ENCODE results near the gene KLK14.

KLK14 gene

GRCh38 chr19:51089786-51090185 lies 7.1 kb upstream of the KLK14 start:
- DNase-seq (ENCODE audit: extremely low read depth in 1 of 2, low read depth in 1 of 2), result no peak

- no peak for DNase-seq (ENCODE audit: extremely low read depth in 1 of 2, low read depth in 1 of 2)
Observed at GRCh38 chr19:51086153-51086850, 3.6 kb upstream of the KLK14 start.

- no peak for DNase-seq (ENCODE audit: extremely low read depth in 1 of 2, low read depth in 1 of 2)
Observed at GRCh38 chr19:51084505-51084904, 1.8 kb upstream of the KLK14 start.

- no peak for DNase-seq (ENCODE audit: extremely low read depth in 1 of 2, low read depth in 1 of 2)
Observed at GRCh38 chr19:51083783-51084182, 1.1 kb upstream of the KLK14 start.

- no peak for DNase-seq (ENCODE audit: extremely low read depth in 1 of 2, low read depth in 1 of 2)
Observed at GRCh38 chr19:51083181-51083580, 494 bp upstream of the KLK14 start.

GRCh38 chr19:51081476-51081875 lies 1.2 kb downstream of the KLK14 start:
- no peak for DNase-seq (ENCODE audit: extremely low read depth in 1 of 2, low read depth in 1 of 2)

- DNase-seq (ENCODE audit: extremely low read depth in 1 of 2, low read depth in 1 of 2), result no peak
Observed at GRCh38 chr19:51079481-51080110, 3.1 kb downstream of the KLK14 start.

GRCh38 chr19:51078731-51079130 lies 4.0 kb downstream of the KLK14 start:
- no peak for DNase-seq (ENCODE audit: extremely low read depth in 1 of 2, low read depth in 1 of 2)

- no peak for DNase-seq (ENCODE audit: extremely low read depth in 1 of 2, low read depth in 1 of 2)
Observed at GRCh38 chr19:51078104-51078503, 4.6 kb downstream of the KLK14 start.

GRCh38 chr19:51076631-51077213 lies 6.0 kb downstream of the KLK14 start:
- no peak for DNase-seq (ENCODE audit: extremely low read depth in 1 of 2, low read depth in 1 of 2)

- DNase-seq (ENCODE audit: extremely low read depth in 1 of 2, low read depth in 1 of 2), result no peak
Observed at GRCh38 chr19:51075998-51076397, 6.7 kb downstream of the KLK14 start.

GRCh38 chr19:51071095-51071405 lies 11.6 kb downstream of the KLK14 start:
- DNase-seq (ENCODE audit: extremely low read depth in 1 of 2, low read depth in 1 of 2), result no peak

- no peak for DNase-seq (ENCODE audit: extremely low read depth in 1 of 2, low read depth in 1 of 2)
Observed at GRCh38 chr19:51070334-51071094, 12.2 kb downstream of the KLK14 start.

- no peak for DNase-seq (ENCODE audit: extremely low read depth in 1 of 2, low read depth in 1 of 2)
Observed at GRCh38 chr19:51066393-51067186, 16.1 kb downstream of the KLK14 start.

GRCh38 chr19:51065221-51065960 lies 17.3 kb downstream of the KLK14 start:
- no peak for DNase-seq (ENCODE audit: extremely low read depth in 1 of 2, low read depth in 1 of 2)

GRCh38 chr19:51064534-51065220 lies 18.0 kb downstream of the KLK14 start, which contains the start of gene KLK13:
Gene KLK13, minus strand, starts transcription at chr19:51065092. Its CDS starts 25 bp downstream, at chr19:51065067.
- no peak for DNase-seq (ENCODE audit: extremely low read depth in 1 of 2, low read depth in 1 of 2)

GRCh38 chr19:51063664-51064063 lies 19.0 kb downstream of the KLK14 start:
- DNase-seq (ENCODE audit: extremely low read depth in 1 of 2, low read depth in 1 of 2), result no peak

- DNase-seq (ENCODE audit: extremely low read depth in 1 of 2, low read depth in 1 of 2), result no peak
Observed at GRCh38 chr19:51060973-51061372, 21.7 kb downstream of the KLK14 start.

- no peak for DNase-seq (ENCODE audit: extremely low read depth in 1 of 2, low read depth in 1 of 2)
Observed at GRCh38 chr19:51060336-51060735, 22.4 kb downstream of the KLK14 start.

- no peak for DNase-seq (ENCODE audit: extremely low read depth in 1 of 2, low read depth in 1 of 2)
Observed at GRCh38 chr19:51059715-51060114, 23.0 kb downstream of the KLK14 start.
